ENCODE results near the gene C19orf25. TPM values are rescaled to one million over a fixed set of nuclear protein-coding genes. Genes with fewer than 3 reads are reported as not detected.

Gene C19orf25
- total RNA-seq, 4 donors from 2014 or later, result 34.3 to 49.6 (median 45.7) TPM

- intact Hi-C loops (cut with DNase I; ENCODE audit: low total_unique reads), result no loop called here
- H3K4me3 ChIP-seq (ENCODE audit: low read depth, poor library complexity, severe bottlenecking), result no peak overlapping the region
- 88 to 91% methylated on average over 39 to 44 of the region's 45 CpGs for WGBS, 2 donors
- DNase-seq (ENCODE audit: low spot score in 2 of 2), result no peak
- TF ChIP-seq, protein P1, sequence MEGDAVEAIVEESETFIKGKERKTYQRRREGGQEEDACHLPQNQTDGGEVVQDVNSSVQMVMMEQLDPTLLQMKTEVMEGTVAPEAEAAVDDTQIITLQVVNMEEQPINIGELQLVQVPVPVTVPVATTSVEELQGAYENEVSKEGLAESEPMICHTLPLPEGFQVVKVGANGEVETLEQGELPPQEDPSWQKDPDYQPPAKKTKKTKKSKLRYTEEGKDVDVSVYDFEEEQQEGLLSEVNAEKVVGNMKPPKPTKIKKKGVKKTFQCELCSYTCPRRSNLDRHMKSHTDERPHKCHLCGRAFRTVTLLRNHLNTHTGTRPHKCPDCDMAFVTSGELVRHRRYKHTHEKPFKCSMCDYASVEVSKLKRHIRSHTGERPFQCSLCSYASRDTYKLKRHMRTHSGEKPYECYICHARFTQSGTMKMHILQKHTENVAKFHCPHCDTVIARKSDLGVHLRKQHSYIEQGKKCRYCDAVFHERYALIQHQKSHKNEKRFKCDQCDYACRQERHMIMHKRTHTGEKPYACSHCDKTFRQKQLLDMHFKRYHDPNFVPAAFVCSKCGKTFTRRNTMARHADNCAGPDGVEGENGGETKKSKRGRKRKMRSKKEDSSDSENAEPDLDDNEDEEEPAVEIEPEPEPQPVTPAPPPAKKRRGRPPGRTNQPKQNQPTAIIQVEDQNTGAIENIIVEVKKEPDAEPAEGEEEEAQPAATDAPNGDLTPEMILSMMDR (IDR thresholded peaks at IDR 0.05), result no peak
- TF ChIP-seq POLR2A (IDR thresholded peaks at IDR 0.05), result no peak
These were observed 27.2 kb upstream of the C19orf25 start for GRCh38 chr19:1505991-1506881.

DNA sequence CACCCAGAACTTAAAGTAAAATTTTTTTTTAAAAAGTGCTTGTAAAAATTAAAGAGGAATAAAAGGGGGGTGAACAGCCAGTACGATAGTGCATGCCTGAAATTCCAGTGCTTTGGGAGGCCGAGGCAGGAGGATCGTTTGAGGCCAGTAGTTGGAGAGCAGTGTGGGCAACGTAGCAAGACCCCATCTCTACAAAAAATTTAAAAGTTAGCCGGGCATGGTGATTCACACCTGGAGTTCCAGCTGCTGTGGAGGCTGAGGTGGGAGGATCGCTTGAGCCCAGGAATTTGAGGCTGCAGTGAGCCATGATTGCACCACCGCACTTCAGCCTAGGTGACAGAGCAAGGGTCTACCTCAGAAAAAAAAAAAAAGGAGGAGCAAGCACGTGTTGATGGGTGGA lies 26.0 kb upstream of the C19orf25 start:
- WGBS, 2 donors, result 73 to 78% methylated on average over 8 of the region's 8 CpGs
- no peak overlapping the region for H3K4me3 ChIP-seq (ENCODE audit: low read depth, poor library complexity, severe bottlenecking)
- no peak for DNase-seq (ENCODE audit: low spot score in 2 of 2)
- intact Hi-C loops (cut with DNase I; ENCODE audit: low total_unique reads), result no loop called here
- TF ChIP-seq POLR2A (IDR thresholded peaks at IDR 0.05), result no peak
- TF ChIP-seq, protein P1 (IDR thresholded peaks at IDR 0.05), result no peak

- no peak overlapping the region for H3K4me3 ChIP-seq (ENCODE audit: low read depth, poor library complexity, severe bottlenecking)
- DNase-seq (ENCODE audit: low spot score in 2 of 2), result no peak
- WGBS, 2 donors, result 51 to 57% methylated on average over 21 to 23 of the region's 23 CpGs
- intact Hi-C loops (cut with DNase I; ENCODE audit: low total_unique reads), result no loop called here
- TF ChIP-seq POLR2A (IDR thresholded peaks at IDR 0.05), result no peak
- TF ChIP-seq, protein P1 (IDR thresholded peaks at IDR 0.05), result no peak
These were observed 25.1 kb upstream of the C19orf25 start for GRCh38 chr19:1503925-1504773.

- DNase-seq (ENCODE audit: low spot score in 2 of 2), result no peak
- no peak overlapping the region for H3K4me3 ChIP-seq (ENCODE audit: low read depth, poor library complexity, severe bottlenecking)
- intact Hi-C loops (cut with DNase I; ENCODE audit: low total_unique reads), result no loop called here
These were observed 24.3 kb upstream of the C19orf25 start for GRCh38 chr19:1503089-1503924.

More at GRCh38 chr19:1503089-1503924, 24.3 kb upstream of the C19orf25 start:
- WGBS, 2 donors, result 3 to 4% methylated on average over 12 to 30 of the region's 49 CpGs
- TF ChIP-seq POLR2A (IDR thresholded peaks at IDR 0.05), result no peak
- TF ChIP-seq, protein P1 (IDR thresholded peaks at IDR 0.05), result peak in 1 of 3 donors; percentile 44
